Mesothelial cell of epicardium (in vitro differentiated cells): ENCODE data around the gene KCNH1. TPM values are rescaled to one million over a fixed set of nuclear protein-coding genes. Genes with fewer than 3 reads are reported as not detected.

Source experiments
- DNase-seq, 2 experiments: peaks; one replicate each; pipeline ENCODE4 v3.0.0; 2021; ENCODE audit warnings: low spot score in 2 of 2; ENCODE audit not compliant: unreplicated experiment in 2 of 2
- H3K27ac Mint-ChIP-seq: 2 replicates; pipeline ENCODE4 v1.8.0; 2021; ENCODE audit warnings: mixed read lengths
- H3K27me3 Mint-ChIP-seq: 2 replicates; pipeline ENCODE4 v1.8.0; 2021; ENCODE audit warnings: low read depth, mixed read lengths
- H3K36me3 Mint-ChIP-seq: 2 replicates; pipeline ENCODE4 v1.8.0; 2021; ENCODE audit warnings: mixed read lengths
- H3K4me1 Mint-ChIP-seq: 2 replicates; pipeline ENCODE4 v1.8.0; 2021; ENCODE audit warnings: mixed read lengths
- H3K4me3 Mint-ChIP-seq: 2 replicates; pipeline ENCODE4 v1.8.0; 2021; ENCODE audit warnings: mild to moderate bottlenecking, moderate library complexity, mixed read lengths
- H3K9me3 Mint-ChIP-seq: 2 replicates; pipeline ENCODE4 v1.8.0; 2021; ENCODE audit warnings: mixed read lengths
- CTCF ChIP-seq: fragments of 200-600 bp; sonication (generic); IDR thresholded peaks from one replicate; pipeline ENCODE4 v1.5.0; 2021; ENCODE audit warnings: antibody characterized with exemption; ENCODE audit not compliant: unreplicated experiment
- total RNA-seq: library from RNA; stranded (reverse); gene quantifications from 3 replicates; pipeline ENCODE4 v1.2.1, GENCODE V29; 2021

The KCNH1 gene
- total RNA-seq, 1 donor from 2014 or later: 0.34 TPM

- H3K27ac Mint-ChIP-seq: no peak overlapping the region
- no peak overlapping the region for H3K4me3 Mint-ChIP-seq
- peaks cover 9% of the 10 kb centered on the region for H3K4me1 Mint-ChIP-seq
- peaks cover 5% of the 10 kb centered on the region for H3K36me3 Mint-ChIP-seq
- no peaks in the 10 kb centered on the region for H3K9me3 Mint-ChIP-seq
- no peak for DNase-seq
- no peak for TF ChIP-seq CTCF
- H3K27me3 Mint-ChIP-seq: peaks cover 2% of the 10 kb centered on the region
Observed at GRCh38 chr1:210685295-210685650, 448.7 kb downstream of the KCNH1 start.

GRCh38 chr1:210684466-210685294, 449.3 kb downstream of the KCNH1 start:
- no peak overlapping the region for H3K27ac Mint-ChIP-seq
- no peak for TF ChIP-seq CTCF
- no peak for DNase-seq
- H3K4me1 Mint-ChIP-seq: peaks cover 9% of the 10 kb centered on the region
- peaks cover 2% of the 10 kb centered on the region for H3K27me3 Mint-ChIP-seq
- peaks cover 5% of the 10 kb centered on the region for H3K36me3 Mint-ChIP-seq
- H3K4me3 Mint-ChIP-seq: no peak overlapping the region
- H3K9me3 Mint-ChIP-seq: no peaks in the 10 kb centered on the region

- Mint-ChIP-seq H3K4me3 (no peak overlapping the region), H3K9me3 (no peaks in the 10 kb centered on the region), H3K36me3 (peaks cover 5% of the 10 kb centered on the region), H3K4me1 (peaks cover 9% of the 10 kb centered on the region), H3K27ac (no peak overlapping the region), H3K27me3 (no peaks in the 10 kb centered on the region)
- no peak for TF ChIP-seq CTCF
- DNase-seq: no peak
Observed at GRCh38 chr1:210683403-210684047, 450.4 kb downstream of the KCNH1 start.

DNA sequence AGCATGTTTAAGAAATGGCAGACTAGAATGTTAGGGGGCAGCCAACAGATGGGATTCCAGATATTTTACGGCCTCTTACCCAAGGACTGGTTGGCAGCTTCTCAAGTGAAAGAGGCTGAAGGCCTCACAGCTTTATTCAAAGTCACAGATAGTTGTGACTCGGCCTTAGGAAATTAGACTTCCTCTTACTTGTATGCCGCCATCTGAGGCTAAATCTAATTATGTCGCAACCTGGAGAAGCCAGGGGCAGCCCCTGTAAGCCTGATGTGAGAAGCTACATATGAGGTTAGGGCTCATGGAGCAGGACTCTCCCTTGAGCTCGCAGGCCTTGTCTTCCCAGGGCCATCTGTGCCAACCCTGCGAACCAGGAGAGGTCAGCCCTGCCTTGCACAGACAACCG, 452.8 kb downstream of the KCNH1 start:
- no peak for DNase-seq
- Mint-ChIP-seq H3K4me1 (no peaks in the 10 kb centered on the region), H3K36me3 (peaks cover 5% of the 10 kb centered on the region), H3K4me3 (no peak overlapping the region), H3K9me3 (no peaks in the 10 kb centered on the region), H3K27me3 (no peaks in the 10 kb centered on the region), H3K27ac (no peak overlapping the region)
- TF ChIP-seq CTCF: no peak

DNA sequence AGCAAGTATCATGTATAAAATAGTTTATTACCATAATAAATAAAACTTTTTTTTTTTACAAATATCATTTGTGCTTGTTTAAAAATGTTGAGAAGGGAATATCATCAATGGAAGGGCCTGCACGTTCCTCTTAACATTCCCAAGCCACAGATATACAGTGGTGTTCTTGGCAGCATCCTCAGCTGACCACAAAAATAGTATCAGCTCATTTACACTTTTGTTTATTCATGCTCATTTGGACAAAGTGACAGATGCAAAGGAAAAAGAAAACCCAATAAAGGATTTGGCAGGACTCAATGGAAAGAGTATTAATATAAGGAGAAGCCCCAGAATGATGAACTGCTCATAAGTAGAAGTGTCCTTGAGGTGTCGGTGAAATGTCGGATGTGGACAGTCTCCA, 455.6 kb downstream of the KCNH1 start:
- Mint-ChIP-seq H3K27me3 (peaks cover 3% of the 10 kb centered on the region), H3K4me1 (no peaks in the 10 kb centered on the region), H3K9me3 (no peaks in the 10 kb centered on the region), H3K4me3 (no peak overlapping the region), H3K27ac (no peak overlapping the region), H3K36me3 (no peaks in the 10 kb centered on the region)
- DNase-seq: no peak
- TF ChIP-seq CTCF: no peak
